ENCODE measurements around the gene PROSER3.

DNA sequence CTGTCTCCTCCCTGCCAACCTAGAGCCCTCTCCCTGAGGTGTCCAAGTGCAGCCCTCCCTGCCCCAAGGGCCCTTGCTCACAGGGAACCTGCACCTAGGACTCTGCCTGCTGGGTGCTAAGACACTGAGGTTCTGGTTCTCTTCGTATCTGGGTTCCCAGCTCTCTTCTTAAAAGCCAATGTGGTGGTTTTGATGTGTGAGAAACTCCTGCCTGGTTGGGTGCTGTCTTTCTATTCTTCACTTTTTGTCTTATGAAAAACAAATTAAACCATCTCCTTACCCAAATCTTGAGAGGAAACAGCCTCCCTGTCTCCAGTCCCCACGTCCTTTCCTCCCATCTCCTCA is 44.5 kb upstream of the PROSER3 start:
- TF ChIP-seq, protein P1, sequence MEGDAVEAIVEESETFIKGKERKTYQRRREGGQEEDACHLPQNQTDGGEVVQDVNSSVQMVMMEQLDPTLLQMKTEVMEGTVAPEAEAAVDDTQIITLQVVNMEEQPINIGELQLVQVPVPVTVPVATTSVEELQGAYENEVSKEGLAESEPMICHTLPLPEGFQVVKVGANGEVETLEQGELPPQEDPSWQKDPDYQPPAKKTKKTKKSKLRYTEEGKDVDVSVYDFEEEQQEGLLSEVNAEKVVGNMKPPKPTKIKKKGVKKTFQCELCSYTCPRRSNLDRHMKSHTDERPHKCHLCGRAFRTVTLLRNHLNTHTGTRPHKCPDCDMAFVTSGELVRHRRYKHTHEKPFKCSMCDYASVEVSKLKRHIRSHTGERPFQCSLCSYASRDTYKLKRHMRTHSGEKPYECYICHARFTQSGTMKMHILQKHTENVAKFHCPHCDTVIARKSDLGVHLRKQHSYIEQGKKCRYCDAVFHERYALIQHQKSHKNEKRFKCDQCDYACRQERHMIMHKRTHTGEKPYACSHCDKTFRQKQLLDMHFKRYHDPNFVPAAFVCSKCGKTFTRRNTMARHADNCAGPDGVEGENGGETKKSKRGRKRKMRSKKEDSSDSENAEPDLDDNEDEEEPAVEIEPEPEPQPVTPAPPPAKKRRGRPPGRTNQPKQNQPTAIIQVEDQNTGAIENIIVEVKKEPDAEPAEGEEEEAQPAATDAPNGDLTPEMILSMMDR (IDR thresholded peaks at IDR 0.05): no peak
- no peak for TF ChIP-seq EZH2 (IDR thresholded peaks at IDR 0.05; ENCODE audit: borderline replicate concordance, insufficient read depth, low read depth, low read length, poor library complexity, severe bottlenecking)

All from B cell (primary cell).